HG03139 (cell line): ENCODE results near the gene STX8.

Experiments
- ATAC-seq: cut with Tn5 transposase; IDR thresholded peaks from one replicate; pipeline ENCODE4 v1.9.1; 2021; ENCODE audit not compliant: unreplicated experiment

Gene STX8

GRCh38 chr17:9230861-9231260, 344.8 kb downstream of the STX8 start:
- no peak for ATAC-seq

GRCh38 chr17:9230346-9230745, 345.3 kb downstream of the STX8 start:
- no peak for ATAC-seq

- ATAC-seq = no peak
These were observed 345.8 kb downstream of the STX8 start for GRCh38 chr17:9229826-9230201.

- ATAC-seq = no peak
These were observed 346.3 kb downstream of the STX8 start for GRCh38 chr17:9229160-9229825.

- no peak for ATAC-seq
These were observed 347.0 kb downstream of the STX8 start for GRCh38 chr17:9228408-9229159.

GRCh38 chr17:9227819-9228407, 347.7 kb downstream of the STX8 start:
- no peak for ATAC-seq

- ATAC-seq = no peak
These were observed 348.9 kb downstream of the STX8 start for GRCh38 chr17:9226794-9227135.

- ATAC-seq = no peak
These were observed 349.4 kb downstream of the STX8 start for GRCh38 chr17:9226130-9226793.

GRCh38 chr17:9225305-9226101, 350.1 kb downstream of the STX8 start:
- ATAC-seq = no peak

GRCh38 chr17:9224485-9224884, 351.1 kb downstream of the STX8 start:
- no peak for ATAC-seq

GRCh38 chr17:9223531-9223930, 352.1 kb downstream of the STX8 start:
- no peak for ATAC-seq

GRCh38 chr17:9221922-9222180, 353.8 kb downstream of the STX8 start:
- no peak for ATAC-seq

GRCh38 chr17:9221147-9221921, 354.3 kb downstream of the STX8 start:
- ATAC-seq = no peak

GRCh38 chr17:9220398-9221146, 355.0 kb downstream of the STX8 start:
- no peak for ATAC-seq

GRCh38 chr17:9219631-9220397, 355.8 kb downstream of the STX8 start:
- no peak for ATAC-seq

- no peak for ATAC-seq
These were observed 356.7 kb downstream of the STX8 start for GRCh38 chr17:9218911-9219310.

GRCh38 chr17:9218064-9218635, 357.5 kb downstream of the STX8 start:
- ATAC-seq = no peak

GRCh38 chr17:9217151-9218056, 358.2 kb downstream of the STX8 start:
- no peak for ATAC-seq
